HG03460 (cell line): Measurements from ENCODE around the gene ENPP3.

Experiments
- ATAC-seq: cut with Tn5 transposase; IDR thresholded peaks from one replicate; pipeline ENCODE4 v1.9.1; 2021; ENCODE audit not compliant: unreplicated experiment

ENPP3 gene

DNA sequence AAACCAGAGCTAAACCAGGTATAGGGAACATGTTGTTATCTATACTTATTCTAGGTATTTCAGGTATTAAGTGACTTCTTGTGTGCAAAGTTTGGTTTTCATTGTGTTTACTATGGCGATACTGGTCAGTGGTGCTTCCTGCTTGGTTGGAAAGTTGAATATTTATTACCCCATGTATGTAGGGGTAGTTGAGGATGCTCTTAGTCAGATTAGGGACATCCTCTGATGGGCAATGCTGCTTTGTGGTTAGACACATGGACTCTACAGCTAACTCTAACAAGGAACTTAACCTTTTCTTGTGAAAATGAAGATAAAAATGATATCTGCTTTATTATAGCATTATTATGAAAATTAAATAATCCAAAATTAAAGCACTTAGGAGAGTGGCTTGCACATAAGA lies 126.6 kb downstream of the ENPP3 start:
- no peak for ATAC-seq

DNA sequence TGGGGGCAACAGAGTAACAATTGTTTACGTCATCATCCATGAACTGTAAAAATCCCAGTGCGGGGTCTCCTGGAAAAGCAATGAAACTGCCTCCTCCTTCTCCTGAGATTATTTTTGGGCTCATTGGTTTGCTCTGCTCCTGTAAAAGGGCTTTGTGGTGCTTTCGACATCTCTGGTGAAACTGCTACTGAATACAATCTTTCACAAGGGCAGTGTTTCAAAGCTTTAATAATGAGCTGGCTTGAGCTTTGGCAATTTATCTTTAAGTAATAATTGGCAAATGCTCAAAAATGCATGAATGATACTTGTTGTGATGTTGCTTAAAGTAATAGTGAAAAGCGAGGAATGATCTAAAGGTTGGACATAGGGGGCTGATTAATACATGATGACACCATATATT lies 127.2 kb downstream of the ENPP3 start:
- ATAC-seq = no peak

DNA sequence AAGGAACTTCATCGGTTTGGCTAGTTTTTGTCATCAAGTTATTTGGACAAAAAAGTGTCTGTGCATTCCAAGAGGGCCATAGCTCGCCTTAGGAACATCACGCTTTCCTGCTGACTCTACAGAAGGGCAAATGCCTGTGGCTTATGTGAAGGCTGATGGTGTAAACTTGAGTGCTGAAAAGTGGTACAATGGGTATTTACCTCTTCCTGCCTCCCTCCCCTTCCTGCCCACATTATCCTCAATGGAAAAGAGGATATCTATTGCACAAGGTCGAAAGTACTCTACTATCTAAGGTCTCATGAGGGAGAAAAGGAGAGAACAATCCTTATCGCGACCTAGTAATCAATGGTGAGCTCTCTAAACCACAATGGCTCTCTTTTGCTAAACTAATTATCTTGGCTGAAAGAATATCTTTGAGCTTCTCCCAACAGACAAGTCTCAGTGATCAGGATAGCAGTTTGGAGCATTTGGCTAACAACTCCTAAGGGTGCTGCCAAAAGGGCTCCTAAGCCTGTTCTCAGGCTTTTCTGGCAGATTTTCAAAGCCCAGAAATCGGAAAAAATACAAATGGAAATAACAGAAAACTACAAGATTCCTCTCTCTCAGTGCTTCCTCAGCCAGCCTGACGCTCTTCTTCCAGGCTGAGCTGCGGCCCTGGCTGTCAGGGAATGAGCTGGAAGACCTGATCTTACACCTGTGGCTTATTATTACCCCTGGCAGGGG lies 128.1 kb downstream of the ENPP3 start:
- ATAC-seq = no peak

DNA sequence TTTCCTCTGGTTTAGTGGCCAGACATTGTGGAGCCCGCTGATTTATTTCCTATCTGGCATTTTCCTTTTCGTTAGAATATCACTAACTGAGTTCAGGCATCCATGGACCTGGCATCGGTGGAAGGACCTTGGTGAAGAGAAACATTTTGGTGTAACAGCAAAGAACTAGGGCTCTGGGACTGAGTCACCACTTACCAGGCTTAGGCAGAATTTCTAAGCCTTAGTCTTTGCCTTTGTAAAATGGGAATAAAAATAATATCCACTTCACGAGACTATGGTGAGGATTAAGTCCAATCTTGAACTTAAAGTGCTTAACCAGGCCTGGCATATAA lies 128.7 kb downstream of the ENPP3 start:
- ATAC-seq = no peak

DNA sequence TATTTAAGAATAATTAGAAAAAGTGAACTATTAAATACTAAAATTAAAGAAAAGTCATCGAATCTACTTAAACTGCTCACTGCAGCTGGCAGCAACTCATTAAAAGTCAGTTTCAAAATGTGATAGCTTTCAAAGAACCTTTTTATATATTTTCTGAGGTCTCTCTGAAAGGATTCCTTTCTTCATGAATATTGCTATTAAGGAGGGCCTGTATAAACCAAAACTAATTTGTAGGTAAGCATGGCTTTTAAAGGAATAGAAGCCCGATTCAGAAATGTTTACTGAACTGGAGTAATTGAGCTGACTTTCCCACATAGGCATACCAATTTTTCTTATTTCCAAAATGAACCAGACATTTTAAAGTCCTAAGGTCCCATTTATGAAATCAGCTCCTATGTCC lies 129.5 kb downstream of the ENPP3 start:
- ATAC-seq = no peak

DNA sequence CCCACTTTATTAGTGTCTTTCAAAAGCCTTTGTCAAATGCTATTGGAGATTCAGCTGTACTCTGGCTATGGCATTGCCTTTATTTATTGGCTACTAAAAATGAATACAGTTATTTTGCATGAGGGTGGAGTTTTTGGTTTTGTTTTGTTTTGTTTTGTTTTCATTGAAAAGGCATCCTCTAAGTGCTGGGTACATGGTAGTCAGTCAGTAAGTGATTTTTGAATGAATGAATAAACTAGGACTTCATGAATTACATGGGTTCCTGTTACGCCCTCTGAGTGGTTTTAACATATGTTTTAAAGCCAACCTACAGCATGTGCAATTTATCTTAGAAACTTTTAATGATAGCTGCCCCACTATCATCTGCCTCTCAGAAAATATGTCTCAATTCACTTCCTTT lies 131.9 kb downstream of the ENPP3 start:
- no peak for ATAC-seq

DNA sequence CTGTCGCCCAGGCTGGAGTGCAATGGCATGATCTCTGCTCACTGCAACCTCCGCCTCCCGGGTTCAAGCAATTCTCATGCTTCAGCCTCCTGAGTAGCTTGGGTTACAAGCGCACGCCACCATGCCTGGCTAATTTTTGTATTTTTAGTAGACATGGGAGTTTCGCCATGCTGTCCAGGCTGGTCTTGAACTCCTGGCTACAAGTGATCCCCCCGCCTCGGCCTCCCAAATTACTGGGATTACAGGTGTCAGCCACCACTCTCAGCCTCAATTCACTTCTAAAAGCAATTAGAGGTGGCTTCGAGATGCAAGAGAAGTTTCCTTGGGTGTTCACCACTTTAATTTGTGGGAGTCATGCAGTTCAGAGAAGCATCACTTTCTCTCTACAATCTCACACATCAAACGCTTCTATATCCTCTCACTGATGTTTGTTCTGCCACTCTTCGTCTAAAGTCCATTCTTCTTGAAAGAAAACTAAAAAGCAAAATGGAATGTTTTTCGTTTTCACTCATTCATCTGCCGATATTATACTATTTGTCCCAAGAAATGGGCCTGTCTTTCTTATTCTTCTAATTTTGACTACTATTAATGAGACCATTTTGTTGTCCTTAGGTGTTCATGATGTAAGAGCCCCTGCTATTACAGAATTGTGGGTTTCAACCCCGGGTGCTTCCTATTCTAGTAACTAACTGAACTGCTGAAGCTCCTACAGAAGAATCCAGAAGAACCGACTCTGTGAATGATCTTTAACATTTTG lies 132.5 kb downstream of the ENPP3 start:
- ATAC-seq = no peak

DNA sequence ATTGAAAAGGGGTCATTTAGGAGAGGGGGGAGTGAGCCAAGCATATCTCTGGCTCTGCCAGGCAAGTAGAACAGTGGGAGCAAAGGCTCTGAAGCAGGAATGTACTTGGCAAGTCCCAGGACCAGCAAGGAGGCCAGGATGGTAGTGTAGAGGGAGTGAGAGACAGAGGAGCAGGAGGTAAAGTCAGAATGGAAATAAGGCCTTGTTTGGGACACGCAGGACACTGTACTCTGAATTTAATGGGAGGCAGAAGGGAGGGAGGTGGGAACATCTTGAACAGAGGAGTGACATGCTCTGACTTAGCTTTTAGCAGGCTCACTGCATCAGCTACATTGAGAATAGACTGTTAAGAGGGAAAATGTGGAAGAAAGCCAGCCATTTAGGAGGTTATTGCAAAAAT lies 133.7 kb downstream of the ENPP3 start:
- ATAC-seq = no peak

DNA sequence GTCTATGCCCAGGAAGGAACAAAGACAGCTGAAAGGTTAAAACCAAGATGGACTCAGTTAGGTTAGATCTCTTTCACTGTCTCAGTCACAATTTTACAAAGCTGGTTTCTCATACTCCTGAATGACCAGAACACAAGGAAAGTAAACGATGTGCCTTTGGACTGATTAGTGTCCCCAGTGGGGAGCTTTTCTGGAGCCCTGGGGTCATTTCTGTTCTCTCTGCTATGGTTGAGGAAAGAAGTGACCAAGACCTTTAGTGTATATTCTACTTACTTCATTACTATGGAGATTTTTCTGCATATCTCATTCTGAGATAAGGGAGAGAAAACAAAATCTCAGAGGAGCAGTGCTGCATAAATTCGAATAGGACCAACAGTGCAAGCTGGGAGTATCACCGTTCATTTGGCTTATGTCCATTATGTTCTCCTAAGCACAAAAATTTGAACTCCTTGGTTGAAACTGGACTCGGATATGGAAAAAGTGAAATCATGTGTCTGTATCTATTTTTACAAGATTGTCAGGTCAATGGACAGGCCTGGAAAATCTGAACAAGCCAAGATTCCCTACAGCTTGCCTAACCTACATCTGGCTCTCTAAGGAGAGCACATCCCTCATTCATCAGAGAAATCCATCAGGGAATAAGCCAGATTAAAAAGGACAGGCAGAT lies 136.3 kb downstream of the ENPP3 start:
- ATAC-seq = no peak

DNA sequence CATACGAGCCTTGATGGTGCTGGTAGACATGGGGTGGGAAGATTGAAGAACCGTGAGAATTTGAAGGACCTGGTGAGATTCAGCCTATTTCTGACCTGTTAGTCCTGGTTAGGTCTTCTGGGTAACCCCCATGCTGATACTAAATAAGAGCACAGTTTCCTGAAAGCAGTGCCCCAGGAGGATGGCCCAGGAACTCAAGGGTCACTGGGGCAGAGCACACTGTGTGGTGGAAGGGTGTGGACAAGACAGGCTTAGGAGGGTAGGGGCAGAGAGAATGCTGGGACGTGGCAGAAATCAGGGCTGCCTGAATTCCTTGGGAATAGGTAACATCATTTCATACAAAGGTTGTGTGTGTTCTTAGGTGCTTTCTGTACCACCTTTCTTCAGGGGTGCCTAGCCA lies 138.8 kb downstream of the ENPP3 start:
- ATAC-seq = no peak

DNA sequence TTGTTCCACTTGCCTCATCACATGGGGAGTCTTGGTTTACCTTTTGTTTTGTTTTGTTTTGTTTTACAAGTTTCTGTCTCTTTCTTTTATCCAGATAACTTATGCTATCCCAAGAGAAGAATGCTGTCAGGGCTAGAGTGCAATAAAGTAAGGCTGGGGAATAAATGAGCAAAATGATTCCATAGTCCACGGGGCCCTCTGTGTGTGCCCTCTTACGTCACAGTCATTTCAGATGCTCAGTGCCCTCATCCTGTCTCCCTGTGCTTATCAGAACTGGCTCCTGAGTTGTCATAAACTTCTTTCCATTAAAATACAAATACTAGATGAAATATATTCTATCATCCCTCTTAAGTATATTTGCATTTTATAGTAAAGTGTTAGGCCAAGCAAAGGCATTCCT lies 139.9 kb downstream of the ENPP3 start:
- ATAC-seq = no peak

DNA sequence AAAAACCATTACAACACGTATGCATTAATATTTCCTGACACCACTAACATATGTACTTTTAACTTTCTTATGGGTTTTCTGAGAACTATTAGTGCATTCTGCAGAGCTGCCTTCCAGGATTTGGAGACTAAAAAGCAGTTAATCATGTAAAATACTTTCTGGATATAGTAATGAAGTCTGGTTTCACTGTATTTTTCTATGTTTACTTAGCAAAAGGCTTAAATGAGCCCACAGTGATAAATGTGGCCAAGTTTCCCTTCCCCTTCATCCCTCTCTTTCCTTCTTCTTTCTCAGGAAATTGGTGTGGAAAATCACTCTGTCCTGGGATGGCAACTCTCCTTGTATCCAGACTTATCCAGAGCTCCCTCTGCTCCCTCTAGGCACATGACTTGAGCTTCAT lies 141.1 kb downstream of the ENPP3 start:
- ATAC-seq = no peak

DNA sequence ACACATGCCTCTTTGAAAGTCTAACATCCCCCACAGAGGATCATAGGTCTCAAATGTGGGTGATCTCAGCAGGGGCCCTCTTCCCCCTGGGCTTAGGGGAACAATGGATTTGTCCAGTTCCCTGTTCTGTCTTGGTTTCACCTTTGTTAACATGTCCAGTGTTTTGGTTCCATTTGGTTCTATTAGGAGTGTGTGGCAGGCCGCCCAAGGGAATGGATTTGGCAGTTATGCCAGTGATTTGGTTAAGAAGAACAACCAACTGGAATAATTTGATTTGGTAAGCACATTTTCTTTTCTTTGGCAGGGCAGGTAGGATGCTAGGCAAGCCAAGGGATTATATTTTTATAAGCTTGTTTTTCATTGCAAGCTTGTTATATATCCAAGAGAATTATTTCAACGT lies 142.2 kb downstream of the ENPP3 start:
- no peak for ATAC-seq

DNA sequence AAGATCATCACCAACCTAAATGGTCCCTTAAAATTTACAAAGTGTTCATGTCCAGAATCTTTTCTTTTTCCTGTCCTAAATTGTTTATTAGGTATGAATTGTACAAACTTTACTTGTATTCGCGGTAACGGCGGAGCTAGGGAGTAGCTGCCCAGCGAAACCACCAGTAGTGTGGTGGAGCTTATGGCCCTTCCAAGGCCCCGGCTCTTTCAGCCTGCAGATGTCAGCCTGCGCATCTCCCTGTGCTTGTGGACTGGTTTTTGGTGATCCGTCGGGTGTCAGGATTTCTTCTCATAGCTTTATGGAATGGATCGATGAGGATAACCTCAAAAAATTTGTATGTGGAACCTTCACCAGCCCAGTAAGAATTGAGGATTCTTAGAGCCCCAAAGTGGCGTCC lies 143.5 kb downstream of the ENPP3 start:
- no peak for ATAC-seq

DNA sequence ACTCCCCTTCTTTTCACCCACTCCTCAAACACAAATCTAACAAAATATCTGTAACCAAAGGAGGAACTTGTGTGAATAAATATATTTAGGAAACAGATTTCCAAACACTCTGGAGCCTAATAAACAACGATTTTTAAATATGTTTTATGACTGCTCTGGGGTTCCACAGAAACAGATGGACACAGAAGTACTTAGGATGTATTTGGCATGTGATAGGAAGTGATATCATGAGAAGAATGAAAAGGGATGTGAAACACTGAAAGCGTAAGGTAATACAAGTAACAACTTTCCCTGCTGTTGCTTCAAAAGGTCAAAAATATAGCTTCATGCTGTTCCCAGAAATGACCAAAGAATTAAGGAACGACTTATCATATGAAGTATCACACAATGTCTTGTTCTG lies 144.6 kb downstream of the ENPP3 start:
- no peak for ATAC-seq

DNA sequence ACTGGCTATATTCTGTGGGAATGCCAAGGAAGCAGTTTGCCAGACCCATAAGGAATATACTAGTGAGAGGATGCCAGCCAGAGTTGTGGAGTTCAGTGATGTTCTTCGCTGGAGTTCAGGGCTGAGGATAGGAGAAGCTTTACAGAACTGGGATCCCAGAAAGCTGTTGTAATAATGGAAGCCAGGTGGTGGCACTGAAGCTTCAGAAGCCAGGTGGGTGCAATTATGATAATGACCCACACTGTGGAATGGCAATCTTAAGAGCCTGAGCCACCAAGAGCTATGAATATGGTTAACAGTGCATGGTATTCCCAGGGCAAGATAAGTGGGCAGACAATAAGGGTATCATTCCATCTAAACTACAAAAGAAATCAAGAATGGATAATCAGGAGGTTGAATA lies 145.7 kb downstream of the ENPP3 start:
- no peak for ATAC-seq

DNA sequence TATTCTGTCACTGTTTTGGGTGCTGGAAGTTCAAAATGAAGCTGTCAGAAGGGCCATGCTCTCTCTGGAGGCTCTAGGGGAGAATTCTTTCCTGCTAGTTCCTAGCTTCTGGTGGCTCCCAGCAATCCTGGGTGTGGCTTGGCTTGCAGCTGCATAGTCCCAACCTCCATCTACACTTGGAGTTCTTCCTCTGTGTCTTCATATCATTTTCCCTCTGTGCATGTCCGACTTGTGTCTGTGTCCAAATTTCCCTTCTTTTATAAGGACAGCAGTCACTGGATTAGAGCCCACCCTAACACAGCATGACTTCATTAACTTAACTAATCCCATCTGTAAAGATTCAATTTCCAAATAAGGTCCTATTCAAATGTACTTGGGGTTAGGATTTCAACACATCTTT lies 147.5 kb downstream of the ENPP3 start:
- no peak for ATAC-seq

DNA sequence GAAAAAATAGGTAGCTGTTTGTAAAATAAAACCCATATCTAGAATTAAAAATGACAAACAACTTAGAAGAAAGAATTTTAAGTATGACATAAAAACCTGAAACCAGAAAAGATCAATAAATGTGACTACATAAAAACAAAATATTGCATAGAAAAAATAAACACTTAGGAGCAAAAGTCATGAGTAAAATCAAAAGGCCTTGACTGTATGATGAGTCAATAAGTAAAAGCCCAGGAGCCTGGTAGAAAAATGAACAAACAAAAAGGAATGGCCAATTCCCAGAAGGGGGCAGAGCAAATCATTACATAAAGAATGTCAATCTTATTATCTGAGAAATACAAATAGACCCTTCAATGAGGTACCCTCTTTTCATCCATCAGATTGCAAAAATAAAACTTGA lies 150.0 kb downstream of the ENPP3 start:
- no peak for ATAC-seq

DNA sequence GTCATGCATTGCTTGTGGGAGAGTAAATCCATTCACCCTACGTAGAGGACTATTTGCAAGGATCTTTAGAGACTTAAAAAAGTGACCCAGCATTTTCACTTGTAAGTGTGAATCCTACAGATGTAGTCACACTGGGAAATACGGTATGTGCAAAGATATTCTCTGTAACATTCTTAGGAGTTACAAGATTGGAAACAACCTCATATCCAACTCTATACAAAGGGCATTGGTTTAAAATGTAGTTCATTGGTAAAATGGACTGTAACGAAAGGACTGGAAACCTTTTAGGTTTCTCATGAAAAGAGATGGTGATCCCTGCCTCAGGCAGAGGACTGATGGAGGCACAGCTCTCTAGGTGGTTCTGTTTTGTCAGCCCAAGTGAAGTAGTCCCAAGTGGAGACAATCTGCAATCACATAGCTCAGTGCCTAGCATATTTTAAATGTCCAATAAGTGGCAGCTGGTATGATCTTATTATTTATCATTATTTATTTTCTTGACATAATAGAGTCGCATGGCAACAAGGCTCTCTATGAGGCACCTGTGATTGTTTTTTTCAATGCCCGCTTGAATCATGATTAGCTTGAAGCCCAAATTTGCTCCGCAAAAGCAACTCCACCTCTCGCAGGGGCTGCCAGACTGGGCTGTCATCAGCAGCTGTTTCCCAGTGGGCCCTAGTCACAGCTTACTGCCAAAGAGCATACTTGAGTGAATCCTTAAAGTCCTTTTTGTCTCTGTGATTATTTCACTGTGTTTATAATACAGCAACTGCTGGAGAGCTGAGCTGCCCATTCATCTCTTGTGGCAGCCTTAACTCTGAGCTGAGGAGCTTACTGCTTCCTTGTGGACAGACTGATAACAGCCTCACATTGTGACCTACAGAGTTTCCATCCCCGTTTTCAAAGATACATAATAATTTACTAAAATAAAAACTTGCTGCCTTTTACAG lies 150.9 kb downstream of the ENPP3 start:
- ATAC-seq = no peak

DNA sequence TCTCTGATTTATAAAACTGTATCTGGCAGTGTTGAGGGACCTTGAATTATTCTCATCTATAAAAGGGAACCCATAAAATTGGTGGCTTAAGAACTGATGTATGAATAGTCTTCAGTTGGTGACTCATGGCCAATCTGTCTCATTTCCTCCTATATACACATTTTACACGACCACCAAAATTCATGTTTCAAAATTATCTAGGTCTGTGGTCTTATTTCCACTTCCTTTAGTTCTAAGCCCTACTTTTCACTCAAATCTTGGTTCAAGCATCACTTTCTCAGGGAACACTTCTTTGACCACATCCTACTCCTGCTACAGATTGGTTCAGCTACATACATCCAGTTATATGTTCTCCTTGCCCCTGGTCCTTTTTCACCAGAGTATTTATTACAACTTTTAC lies 152.1 kb downstream of the ENPP3 start:
- ATAC-seq = no peak

DNA sequence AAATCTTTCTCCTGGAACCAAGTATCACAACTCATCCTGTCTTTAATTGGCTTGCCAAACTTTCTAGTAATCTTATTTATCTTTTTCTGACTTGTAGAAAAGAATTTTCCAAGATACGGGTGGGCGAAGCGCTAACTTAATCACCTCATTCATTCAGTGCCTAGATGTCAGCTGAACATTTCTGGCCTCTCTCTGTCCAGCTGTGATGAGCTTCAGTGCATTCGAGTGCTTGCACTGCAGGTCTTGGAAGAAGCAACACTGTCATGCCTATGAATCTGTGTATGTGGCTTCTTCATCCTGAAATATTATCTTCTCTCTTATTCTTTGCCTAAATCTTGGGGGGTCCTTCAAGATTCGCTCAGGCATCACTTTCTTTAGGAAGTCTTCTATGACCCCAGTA lies 154.4 kb downstream of the ENPP3 start:
- ATAC-seq = no peak
